ENCODE measurements around the gene BZW2.

BZW2 gene

DNA sequence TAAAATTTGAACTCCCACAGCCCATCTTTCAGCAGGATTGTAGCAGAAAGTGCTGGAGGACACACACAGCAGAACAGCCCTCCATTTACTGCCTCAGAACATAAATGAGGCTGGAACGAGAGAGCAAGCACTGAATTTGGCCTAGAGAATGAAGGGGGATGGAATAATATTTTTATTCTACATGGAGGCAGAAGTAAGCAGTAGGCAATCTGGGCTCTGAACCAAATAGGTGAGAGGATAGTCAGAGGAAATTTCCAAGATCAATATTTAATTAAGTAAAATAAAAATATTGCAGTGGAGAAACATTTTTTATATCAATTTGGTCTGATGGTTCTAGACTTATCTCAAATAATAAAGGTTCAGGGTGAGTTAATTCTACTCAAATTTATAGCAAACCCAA is 78.4 kb downstream of the BZW2 start:
- DNase-seq: no peak

DNA sequence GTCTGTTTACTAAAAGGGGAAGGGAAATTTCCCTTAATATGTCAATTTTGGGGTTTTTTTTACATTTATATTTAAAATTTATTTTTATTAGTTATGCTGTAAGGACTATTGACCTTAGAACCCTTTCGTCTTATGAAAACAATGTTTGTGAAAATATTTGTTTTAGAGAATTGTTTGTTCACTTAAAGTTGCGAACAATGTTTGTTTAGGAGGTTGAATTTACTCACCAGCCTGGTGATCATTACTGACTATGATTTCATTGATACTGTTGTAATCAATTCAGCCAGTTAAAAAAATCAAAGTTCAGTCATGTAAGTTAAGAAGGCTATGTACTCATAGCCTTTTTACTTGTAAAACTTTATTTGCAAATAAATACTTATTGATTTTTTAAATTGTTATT is 80.2 kb downstream of the BZW2 start:
- DNase-seq: no peak

DNA sequence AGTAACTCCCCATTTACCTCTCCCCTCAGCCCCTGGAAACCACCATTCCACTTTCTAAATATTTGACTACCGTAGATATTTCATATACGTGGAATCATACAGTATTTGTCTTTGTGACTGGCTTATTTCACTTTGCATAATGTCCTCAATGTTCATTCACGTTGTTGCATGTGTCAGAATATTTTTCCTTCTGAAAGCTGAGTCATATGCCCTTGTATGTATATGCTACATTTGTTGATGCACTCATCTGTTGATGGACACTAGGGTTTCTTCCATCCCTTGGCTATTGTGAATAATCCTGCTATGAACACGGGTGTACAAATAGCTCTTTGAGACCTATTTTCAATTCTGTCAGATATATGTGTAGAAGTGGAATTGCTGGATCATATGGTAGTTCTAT is 81.8 kb downstream of the BZW2 start:
- no peak for DNase-seq

DNA sequence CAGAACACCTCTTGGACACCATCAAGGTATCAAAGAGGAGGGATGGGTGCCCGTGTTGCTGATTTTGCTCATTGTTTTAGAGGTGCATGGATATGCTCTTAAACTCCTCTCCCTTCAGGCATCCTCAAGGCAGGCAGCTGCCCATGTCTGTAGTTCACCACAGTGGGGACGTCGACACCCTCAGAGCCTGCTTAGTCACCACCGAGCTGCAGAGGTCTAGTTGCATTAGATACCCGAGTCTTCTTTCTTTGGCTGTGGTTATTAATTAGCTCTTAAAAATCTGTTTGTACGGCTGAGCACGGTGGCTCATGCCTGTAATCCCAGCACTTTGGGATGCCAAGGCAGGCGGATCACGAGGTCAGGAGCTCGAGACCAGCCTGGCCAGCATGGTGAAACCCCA is 82.8 kb downstream of the BZW2 start:
- no peak for DNase-seq

DNA sequence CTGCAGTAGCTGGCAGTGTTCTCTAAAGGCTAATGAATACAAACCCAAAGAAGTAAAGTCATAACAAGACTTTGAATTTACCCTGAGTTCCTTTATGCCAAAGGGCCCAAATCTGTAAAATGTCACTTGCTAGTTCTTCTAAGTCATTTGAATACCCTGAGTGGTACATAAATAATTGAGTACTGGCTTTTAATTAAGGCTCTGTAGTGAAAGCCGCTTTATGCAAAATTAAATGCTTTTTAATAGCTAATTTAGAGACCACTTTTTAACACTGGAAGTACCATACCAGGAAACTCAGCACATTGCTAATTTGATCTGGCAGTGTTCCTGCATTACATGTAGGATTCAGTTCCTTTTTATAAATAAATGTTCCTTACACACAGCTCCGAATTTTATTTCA is 83.6 kb downstream of the BZW2 start:
- DNase-seq: no peak

DNA sequence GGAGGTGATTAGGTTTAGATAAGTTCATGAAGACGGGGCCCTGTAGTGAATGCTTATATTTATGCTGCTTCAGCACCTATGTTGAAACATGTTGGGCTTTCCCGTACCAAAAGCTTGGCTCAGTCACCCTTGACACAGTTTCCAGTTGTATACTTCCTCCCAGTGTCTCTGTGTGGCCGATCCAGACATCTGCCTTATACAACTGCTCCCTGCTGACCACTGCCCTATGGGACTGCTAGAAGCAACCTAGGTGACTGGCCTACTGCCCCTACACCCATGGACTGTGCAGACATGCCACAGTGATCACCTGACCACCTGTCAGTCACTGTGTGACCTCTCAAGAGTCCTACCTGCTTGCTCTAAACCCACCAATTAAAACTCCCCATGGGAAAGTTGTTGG is 85.0 kb downstream of the BZW2 start:
- no peak for DNase-seq

DNA sequence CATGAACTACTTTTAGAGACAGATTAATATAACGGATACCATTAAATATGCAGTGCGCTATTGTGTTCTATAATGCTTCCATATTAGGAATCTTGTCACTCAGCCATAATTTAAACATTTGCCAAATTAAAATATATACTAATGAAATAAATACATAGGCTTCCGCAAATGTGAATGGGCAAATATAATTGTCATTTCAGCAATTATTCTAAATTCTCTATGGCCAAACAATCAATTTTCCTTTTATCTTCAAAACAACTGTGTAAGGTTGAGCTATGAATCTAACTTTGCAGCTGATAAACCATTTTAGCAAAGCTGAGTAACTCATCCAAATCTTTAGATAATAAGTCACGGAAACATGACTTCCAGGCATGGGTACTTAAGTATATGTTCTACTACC is 86.8 kb downstream of the BZW2 start:
- DNase-seq: no peak

DNA sequence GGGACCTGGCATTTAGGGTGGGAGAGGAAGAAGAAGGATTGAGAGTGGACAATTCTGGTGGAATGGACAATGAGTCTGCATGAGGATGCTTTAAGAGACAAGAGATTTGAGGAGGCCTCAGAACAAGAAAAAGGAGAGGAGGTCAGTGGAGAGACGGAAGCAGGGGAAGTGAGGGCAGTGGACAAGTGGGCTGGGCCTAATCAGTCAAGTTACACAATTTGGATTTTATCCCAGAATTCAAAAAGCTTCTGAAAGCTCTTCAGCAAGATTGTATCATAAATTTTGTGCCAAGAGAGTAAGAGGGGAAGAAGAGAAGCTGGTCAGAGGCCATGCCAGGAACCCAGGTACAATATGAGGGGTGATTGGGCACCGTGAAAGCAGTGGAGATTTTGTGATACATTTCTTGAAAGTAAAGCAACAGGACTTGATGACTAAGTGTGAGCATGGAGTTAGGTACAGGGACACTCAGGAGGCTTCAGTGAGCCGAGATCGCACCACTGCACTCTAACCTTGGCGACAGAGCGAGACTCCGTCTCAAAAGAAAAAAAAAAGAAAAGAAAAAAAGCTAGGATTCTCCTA is 88.3 kb downstream of the BZW2 start:
- DNase-seq: no peak

DNA sequence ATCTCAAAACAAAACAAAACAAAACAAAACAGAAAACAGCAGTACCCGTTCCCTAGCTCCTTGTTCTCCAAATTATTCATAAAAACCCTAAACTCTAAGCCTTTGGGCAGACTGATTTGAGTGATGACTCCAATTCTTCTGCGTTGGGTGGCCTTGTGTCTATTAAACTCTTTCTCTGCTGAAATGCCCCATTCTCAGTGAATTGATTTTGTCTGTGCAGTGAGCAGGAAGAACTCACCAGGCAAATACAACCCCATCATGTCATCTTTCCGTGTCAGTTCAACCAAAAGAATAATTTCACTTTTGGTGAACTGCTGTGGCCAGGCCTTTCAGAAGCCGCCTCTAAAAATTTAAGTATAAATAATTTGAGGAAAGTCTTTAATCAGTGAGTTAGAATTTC is 89.0 kb downstream of the BZW2 start:
- DNase-seq: no peak

DNA sequence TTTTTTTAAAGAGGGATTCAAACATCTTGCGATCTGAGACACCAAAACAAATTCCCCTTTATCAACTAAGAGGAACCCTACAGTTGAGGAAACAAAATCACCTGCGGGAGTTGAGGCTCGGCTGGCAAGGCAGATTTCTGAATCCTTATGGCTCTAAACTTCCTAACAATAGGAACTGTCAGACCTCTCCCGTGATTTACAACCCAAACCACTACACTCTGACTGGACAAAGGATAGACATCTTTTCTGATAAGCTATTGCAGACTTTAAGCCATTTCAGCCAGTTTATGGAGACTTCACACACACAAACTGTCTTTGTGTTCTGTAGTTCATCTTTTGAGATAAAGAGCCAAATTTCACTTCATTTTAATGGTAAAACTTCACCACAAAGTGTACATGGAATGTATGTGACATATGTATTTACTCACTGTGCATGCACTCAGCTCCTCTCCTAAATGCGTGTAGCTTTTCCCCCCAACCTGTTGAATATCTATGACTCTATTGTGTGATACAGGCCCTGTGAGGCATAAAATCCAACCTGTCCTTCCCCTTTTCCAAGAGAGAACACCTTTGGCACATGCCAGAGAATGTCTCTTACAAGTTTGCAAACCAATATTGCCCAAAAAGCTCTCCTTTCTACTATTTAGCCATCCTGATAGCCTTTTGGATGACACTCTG is 92.2 kb downstream of the BZW2 start:
- no peak for DNase-seq

DNA sequence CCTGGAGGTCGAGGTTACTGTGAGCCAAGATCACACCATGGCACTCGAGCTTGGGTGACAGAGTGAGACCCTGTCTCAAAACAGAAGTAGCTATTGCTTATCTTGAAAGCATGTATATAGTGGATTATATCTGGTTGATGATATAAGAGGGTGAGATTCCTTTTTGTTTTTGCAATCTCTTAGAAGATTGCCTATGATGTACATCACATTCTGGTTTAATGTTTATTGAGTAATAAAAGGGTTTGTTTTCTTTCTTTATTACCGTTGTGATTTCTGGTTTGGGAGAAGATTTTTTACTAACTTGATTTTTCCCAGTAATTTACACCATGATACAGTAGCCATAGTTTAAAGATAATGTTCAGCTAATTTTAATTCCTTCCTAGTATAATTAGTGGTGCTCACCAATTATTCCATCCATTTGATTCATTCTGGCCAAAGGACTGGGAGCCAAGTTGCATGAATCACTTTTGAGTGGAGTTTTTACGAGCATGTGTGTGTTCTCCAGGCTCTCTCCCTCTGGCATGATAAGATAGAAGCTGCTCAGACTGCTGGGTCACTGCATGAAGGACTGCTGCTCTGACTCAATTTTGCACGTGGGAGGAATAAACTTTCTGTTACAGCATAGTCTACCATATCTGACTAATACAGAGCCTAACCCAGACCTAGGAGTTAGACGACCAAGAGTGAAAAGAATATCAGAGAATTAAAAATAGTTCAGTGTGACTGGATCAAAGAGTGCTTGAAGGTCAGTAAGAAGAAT is 94.1 kb downstream of the BZW2 start:
- DNase-seq: no peak

DNA sequence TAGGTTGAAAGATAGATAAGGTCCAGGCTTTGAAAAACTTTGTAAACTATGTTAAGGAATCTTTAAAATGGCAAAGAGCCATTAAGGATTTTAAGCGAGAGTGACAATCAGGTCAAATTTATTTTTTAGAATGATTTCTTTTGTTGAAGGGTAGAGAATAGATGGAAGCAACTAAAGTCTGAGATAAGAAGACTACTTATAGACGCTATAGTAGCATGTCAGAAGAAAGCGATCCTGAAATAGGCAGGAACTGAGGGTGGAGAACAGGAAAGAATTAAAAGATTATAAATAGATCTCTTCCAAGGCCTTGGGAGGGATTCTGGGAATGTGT is 94.6 kb downstream of the BZW2 start:
- DNase-seq: no peak

DNA sequence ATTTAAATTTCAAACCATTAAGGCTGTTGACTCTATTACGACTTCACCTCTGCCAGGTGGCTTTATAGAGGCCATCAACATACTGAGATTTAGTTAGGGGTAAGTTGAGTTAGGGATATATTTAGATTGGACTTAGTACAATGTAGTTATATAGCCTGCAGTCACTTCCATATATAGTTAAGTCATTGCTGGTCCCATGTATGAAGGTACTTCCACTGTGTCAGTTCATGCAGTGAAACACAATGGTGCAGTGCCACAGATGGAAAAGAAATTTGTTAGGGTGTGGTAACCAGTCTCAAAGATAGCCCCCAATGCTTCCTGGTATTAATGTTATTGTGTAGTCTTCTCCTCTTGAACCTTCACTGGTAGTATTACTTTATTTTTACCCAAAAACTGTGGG is 95.0 kb downstream of the BZW2 start:
- no peak for DNase-seq

DNA sequence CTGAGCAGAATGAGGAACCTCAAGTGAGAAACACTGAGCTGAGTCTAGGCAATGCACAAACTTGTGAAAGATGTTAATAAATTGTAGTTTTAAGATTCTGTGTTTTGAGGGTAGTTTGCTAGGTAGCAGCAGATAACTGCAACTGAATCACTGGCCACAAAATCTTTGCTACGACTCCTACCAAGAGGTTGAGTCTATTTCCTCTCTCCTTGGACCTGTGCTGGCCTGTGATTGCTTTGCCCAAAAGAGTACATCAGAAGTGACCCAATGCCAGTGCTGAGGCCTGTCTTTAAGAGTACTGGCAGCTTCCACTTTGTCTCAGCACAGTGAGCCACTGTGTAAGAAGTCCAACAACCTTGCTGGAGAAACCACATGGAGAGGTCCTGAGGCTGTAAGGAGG is 95.7 kb downstream of the BZW2 start:
- no peak for DNase-seq

DNA sequence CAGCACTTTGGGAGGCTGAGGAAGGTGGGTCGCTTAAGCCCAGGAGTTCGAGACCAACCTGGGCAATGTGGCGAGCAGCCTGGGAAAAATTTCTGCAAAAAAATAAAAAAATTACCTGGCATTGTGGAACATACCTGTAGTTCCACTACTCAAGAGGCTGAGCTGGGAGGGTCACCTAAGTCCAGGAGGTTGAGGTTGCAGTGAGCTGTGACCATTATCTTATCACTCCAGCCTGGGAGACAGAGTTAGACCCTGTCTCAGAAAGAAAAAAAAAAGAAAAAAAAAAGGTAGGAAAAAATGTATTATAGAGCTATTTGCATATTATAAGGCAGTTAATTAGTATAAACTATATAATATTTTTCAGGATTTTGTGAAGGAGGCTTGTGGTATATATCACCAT is 96.6 kb downstream of the BZW2 start:
- DNase-seq: no peak

DNA sequence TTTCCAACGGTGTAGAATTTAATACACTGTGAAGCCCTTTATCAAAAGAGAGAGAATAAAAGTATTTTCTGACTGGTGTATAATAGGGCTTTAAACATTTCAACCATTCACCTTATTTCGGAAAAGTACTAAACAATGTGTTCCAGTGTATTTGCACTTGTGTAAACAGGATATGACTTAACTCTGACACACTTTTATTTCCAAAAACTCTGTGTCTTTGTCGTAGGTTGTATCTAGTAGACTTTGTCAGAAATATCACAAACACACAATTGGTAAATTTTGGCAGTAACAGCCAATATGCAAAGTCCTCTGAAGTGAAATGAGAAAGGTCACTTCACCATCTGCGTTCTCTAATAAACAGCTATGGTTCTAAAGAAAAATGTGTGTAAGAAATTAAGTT is 97.3 kb downstream of the BZW2 start:
- DNase-seq: no peak

DNA sequence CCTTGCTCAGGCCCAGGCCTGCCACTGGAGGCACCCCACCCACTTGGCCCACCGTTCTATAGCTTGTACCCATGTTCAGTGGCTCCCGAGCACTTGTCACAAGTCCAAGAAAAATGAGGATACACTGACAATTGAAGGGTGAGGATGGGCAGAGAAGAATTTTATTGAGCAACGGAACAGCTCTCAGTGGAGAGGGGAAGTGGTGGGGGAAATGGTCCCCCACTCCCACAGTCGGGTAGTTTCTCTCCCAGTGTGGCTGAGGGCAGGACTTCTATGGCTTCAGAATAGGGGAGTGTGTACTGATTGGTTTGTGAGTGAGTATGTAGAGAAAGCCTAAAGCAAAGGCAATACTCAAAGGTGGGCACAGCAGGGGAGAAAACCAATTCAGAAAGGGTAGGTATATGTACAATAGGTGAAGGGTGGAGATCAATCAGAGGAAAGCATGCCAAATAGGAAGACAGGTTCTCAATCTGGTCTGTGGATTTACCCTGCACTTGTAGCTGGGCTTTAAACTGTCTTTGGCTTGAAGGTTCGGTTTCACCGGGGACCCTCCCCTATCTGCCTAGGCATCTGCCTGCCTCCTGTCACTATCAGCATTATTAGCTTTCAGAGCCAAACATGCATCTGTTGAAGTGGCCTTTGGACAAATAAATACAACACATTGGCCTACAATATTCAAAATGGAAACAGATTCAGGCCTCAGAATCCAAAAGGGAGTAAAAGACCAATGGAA is 98.7 kb downstream of the BZW2 start:
- DNase-seq: no peak

DNA sequence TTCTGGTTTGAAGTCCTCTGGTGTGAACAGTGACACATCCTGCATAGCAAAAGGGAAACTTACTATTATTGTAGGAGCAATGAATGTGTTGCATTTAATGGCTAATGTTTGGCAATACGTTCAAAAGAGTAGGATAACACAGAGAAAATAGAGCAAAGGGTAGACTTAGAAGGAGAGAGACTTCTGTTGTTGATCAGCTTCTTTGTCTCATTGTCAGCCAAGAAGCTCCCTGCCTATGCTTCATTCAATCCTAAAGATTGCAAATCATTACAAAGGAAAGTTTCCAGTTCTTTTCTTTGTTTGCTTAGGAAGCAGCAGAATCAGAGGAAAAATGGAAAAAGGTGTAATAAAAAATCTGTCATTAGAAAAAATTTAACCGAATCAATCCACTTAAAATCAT is 99.7 kb downstream of the BZW2 start:
- DNase-seq: no peak

DNA sequence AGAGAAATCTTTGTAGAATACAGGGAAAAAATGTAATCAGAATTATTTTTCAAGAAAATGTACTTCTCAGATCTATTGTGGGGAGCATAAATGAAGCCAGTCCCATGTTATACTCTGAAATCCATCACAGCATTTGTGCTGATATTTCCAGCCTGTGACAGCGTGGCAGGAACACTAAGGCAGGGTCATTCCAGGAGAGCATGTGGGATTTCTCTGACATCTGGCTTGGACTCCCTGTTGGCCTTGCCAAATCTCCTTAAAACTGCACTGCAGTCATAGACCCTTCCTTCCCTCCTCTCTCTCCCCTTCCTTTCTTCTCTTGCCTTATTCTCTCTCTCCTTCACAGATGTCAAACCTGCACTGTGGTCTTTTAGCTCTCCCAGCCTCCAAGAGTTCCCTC is 101.1 kb downstream of the BZW2 start:
- no peak for DNase-seq

DNA sequence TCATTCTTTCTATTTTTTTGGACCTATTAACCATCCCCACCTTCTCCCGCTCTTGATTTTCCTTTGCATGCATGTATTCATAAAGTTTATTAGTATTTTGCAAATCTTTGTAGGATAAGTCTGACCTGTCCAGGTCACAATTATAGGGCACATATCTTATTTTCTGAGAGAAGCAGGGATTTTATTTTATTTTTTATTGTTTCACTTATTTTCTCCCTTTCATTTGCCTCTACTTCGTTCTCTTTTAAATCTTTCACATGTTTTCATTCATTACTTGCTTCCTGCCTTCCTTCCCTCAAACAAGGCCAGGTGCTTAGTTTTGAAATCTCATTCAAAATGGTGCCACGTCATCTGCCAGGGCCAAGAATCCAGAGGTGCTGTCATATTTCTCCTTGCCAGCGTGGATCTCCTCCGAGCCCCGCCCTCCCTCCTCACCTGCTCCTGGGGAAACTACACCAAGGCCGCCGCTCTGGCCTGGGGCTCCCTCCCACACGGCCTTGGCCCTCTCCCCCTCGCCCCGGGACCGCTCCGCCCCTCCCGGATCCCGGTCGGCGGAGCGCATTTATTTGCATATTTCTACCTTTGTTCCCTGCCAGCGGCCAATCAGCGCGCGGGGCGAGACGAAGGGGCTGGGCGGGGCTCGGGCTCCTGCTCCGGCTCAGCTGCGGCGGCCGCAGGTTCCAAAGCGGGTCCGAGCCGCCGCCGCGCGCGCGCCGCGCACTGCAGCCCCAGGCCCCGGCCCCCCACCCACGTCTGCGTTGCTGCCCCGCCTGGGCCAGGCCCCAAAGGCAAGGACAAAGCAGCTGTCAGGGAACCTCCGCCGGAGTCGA is 107.3 kb downstream of the BZW2 start, which contains the start of gene TSPAN13:
Gene TSPAN13, plus strand, starts transcription at position 654 of the 830 bp plus-strand sequence. CDS start 213 bp downstream, outside the sequence.
- DNase-seq: peak; percentile 85 to 96

DNA sequence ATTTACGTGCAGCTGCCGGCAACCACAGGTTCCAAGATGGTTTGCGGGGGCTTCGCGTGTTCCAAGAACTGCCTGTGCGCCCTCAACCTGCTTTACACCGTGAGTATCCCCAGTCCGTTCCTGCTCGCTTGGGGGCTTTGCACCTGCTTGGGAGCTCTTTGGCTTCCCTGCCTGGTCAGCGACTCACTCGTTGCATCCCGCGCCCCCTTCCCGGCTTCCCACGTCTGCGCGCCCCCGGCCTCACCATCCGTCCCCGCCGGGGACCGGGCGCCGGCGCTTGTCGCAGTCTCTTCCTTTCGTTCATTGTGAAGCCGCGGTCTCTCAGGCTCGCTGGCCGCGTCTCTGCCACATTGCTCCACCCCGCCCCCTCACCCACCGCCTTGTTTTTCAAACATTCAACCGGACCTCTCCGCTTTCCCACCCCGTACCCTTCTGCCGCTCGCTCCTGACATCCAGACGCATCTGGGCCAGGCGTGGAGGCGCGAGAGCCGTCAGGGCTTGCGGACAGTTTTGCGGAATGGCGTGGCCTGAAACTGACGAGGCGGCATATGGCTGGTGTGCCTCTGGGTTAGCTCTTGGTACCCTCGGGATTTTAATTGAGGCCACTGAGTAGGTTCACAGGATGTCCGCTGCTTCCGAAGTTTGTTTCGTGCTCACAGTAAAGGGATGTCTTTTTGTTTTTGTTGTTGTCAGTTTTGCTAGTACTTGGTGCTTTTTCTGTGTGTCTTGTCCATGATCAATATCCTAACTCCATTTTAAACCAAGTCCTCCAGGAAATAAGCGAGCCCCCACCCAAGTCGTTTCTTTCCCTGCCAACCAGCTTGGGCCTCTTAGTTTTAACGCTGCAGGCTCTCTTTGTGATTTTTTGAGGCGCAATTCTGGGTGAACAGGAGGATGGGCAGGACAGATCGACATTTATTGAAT is 108.2 kb downstream of the BZW2 start:
- DNase-seq: peak in 1 of 2 experiments; percentile 60

DNA sequence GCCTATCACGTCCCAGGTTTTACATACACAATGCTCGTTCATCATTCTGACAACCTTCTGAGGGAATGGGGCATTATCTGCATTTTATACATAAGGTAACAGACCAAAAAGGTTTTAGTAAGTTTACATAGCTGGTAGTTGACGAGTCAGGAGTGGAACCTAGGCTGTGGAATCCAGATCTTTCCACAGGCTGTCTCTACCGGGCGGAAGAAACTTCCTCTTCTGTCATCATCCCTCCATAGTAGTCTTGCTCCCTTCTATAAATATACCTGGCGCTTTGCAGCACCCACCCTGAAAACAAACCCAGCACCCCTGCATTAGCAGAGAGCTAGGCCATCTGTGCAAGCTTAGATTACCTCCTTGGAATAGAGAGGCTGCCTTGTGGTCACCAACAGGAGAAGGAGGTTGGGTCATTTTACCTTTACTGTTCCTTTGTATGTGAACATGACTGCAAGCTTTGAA is 108.9 kb downstream of the BZW2 start:
- no peak for DNase-seq

Data from NCI-H187 (cell line).